Lung (tissue), 12 donors: ENCODE measurements around the gene DAB1. TPM values are rescaled to one million over a fixed set of nuclear protein-coding genes. Genes with fewer than 3 reads are reported as not detected.

Source experiments
- ATAC-seq: fragments of 200-7000 bp; cut with Tn5 transposase; one replicate; pipeline ENCODE4 v1.9.1; 2020; ENCODE audit warnings: moderate number of reproducible peaks; ENCODE audit not compliant: insufficient read depth, low FRiP score
- DNase-seq, 3 donors: peaks; one replicate each; pipeline ENCODE4 v3.0.0-alpha.2; 2013 to 2017
- H3K27ac ChIP-seq, 2 donors: one replicate each; pipeline ENCODE4 v1.5.1; 2013; ENCODE audit warnings: mild to moderate bottlenecking in 2 of 2, moderate library complexity in 2 of 2, control low read depth in 1 of 2, inconsistent platforms in 1 of 2, low read depth in 1 of 2, low read length in 1 of 2
- H3K27me3 ChIP-seq, 3 donors: one replicate each; pipeline ENCODE4 v1.5.1; 2013; ENCODE audit warnings: low read length in 2 of 3; ENCODE audit not compliant: control insufficient read depth in 3 of 3, insufficient read depth in 3 of 3
- H3K36me3 ChIP-seq, 4 donors: one replicate each; pipeline ENCODE4 v1.5.1; 2013; ENCODE audit warnings: low read length in 4 of 4, mild to moderate bottlenecking in 1 of 4, moderate library complexity in 1 of 4; ENCODE audit not compliant: control insufficient read depth in 4 of 4, insufficient read depth in 4 of 4
- H3K4me1 ChIP-seq, 5 donors: one replicate each; pipeline ENCODE4 v1.5.1; 2013; ENCODE audit warnings: low read length in 5 of 5, mild to moderate bottlenecking in 2 of 5, moderate library complexity in 1 of 5; ENCODE audit not compliant: control insufficient read depth in 5 of 5, insufficient read depth in 5 of 5
- H3K4me3 ChIP-seq: one replicate; pipeline ENCODE4 v1.5.1; 2013; ENCODE audit warnings: mild to moderate bottlenecking, control low read depth, moderate library complexity
- H3K9ac ChIP-seq, 2 donors: one replicate each; pipeline ENCODE4 v1.5.1; 2013; ENCODE audit warnings: low read length in 2 of 2, control low read depth in 1 of 2; ENCODE audit not compliant: insufficient read depth in 1 of 2
- H3K9me3 ChIP-seq, 4 donors: one replicate each; pipeline ENCODE4 v1.5.1; 2013; ENCODE audit warnings: low read length in 3 of 4, mild to moderate bottlenecking in 1 of 4, moderate library complexity in 1 of 4; ENCODE audit not compliant: control insufficient read depth in 4 of 4, insufficient read depth in 3 of 4
- CTCF ChIP-seq: IDR thresholded peaks from 2 replicates; pipeline ENCODE4 v1.5.1; 2012; ENCODE audit warnings: mild to moderate bottlenecking; ENCODE audit errors: control extremely low read depth, extremely low read depth
- WGBS, 2 donors: extraction: QIAGEN DNeasy Blood & Tissue Kit; methylation state at CpG; one replicate each; pipeline ENCODE4 v1.1.7; 2013; 5-methylcytosine and 5-hydroxymethylcytosine counted together
- polyA plus RNA-seq, 2 donors: library from polyadenylated mRNA; stranded (reverse); fragments of 200-250 nt; gene quantifications; one replicate each; pipeline ENCODE4 v1.2.1, GENCODE V29; 2013
- total RNA-seq, 2 donors: library from RNA; depleted of rRNA in 1 of 2; stranded (reverse); fragments of >200 nt in 1 of 2; gene quantifications; one replicate each; pipeline ENCODE4 v1.2.1, GENCODE V29; 2014 to 2021
- donor health status: control.
- donor health status: control.
- donor health status: Bipolar disorder and iron deficiency.
- donor health status: healthy.
- donor health status: DM: yes; HTN: yes; CAD: no.

DAB1 gene
- total and polyA plus RNA-seq, 4 donors = 0.06 to 0.77 (median 0.10) TPM

DNA sequence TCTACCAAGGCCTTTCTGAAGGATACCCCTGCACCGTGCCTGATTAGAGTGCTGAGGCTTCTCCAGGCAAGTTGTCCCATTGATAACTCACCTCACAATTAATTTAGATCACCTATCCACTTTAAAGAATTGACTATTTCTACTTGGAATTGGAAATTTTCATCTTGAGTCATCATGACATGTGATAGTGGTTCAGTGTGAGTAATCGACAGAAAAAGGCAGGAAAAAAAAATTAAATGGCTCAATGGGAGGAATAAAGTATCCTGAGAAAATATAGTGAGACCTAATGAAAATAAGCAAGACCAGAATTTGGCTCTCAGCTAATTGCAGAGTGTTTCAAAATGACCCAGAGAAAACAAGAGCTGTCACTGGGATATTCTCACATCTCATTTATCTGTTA, 235.7 kb downstream of the DAB1 start:
- Histone ChIP-seq H3K9me3 (no peaks in the 10 kb centered on the region), H3K4me3 (no peak overlapping the region), H3K4me1 (no peaks in the 10 kb centered on the region), H3K27me3 (peaks cover 0 to 2% (median 0%) of the 10 kb centered on the region in 3 donors), H3K9ac (no peak overlapping the region), H3K27ac (no peak overlapping the region), H3K36me3 (no peaks in the 10 kb centered on the region)
- ATAC-seq (no peak), DNase-seq (no peak)
- WGBS, 2 donors = 76 to 80% methylated on average over 2 of the region's 2 CpGs
- TF ChIP-seq CTCF = no peak

DNA sequence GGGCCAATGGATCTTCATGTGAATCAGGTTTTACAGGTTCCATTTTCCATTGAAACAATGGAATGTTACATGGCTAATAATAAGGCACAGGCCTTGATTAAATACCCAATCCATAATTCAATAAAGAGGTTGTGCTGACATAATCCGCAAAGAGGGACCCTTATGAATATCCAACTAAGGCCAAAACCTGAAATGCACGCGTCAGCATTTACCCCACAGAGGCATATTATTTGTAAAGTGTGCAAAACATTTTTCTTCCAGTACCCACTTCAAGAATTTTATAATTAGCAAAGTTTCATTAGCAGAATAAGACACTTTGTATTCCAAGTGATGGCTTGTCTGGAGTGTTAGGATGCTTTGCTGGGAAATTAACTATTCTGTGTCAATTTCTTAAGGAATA, 237.4 kb downstream of the DAB1 start:
- Histone ChIP-seq H3K27me3 (peaks cover 0 to 2% (median 0%) of the 10 kb centered on the region in 3 donors), H3K4me3 (no peak overlapping the region), H3K27ac (no peak overlapping the region), H3K4me1 (no peaks in the 10 kb centered on the region), H3K9ac (no peak overlapping the region), H3K9me3 (no peaks in the 10 kb centered on the region), H3K36me3 (no peaks in the 10 kb centered on the region)
- no peak for ATAC-seq
- TF ChIP-seq CTCF = no peak
- DNase-seq = no peak
- WGBS, 2 donors = 87 to 95% methylated on average over 3 of the region's 3 CpGs

- H3K27me3 ChIP-seq = no peaks in the 10 kb centered on the region
- no peak overlapping the region for H3K4me3 ChIP-seq
- no peak for TF ChIP-seq CTCF
- H3K27ac ChIP-seq = no peak overlapping the region
- WGBS, 2 donors = 89 to 92% methylated on average over 4 of the region's 4 CpGs
- no peaks in the 10 kb centered on the region for H3K36me3 ChIP-seq
- ATAC-seq (no peak), DNase-seq (no peak)
- no peaks in the 10 kb centered on the region for H3K4me1 ChIP-seq
- H3K9me3 ChIP-seq = no peaks in the 10 kb centered on the region
- H3K9ac ChIP-seq = no peak overlapping the region
Observed at GRCh38 chr1:57179001-57179400, 244.9 kb downstream of the DAB1 start.

DNA sequence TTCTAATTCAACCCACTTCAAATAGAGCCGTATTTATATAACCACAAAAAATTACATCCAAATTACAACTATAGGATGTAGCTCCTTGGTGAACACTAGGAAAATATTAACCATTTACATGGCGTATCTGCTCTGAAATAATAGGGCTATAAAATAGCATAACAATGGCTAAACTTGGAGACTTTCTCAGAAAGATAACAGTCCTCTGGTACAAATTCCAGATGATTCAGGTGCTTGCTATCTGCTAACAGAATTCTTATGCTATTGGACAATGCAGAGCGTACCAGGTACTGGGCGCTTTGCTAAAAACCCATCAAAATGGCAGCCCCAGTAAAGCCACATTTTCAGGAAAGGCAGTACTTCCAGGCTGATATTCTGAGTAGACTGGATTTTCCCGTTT, 248.4 kb downstream of the DAB1 start:
- WGBS, 2 donors = 74 to 81% methylated on average over 5 of the region's 5 CpGs
- DNase-seq = no peak
- H3K4me3 ChIP-seq = no peak overlapping the region
- peaks cover 0 to 3% (median 0%) of the 10 kb centered on the region in 5 donors for H3K4me1 ChIP-seq
- no peak overlapping the region for H3K27ac ChIP-seq
- H3K9me3 ChIP-seq = no peaks in the 10 kb centered on the region
- H3K36me3 ChIP-seq = no peaks in the 10 kb centered on the region
- H3K9ac ChIP-seq = no peak overlapping the region
- H3K27me3 ChIP-seq = no peaks in the 10 kb centered on the region
- TF ChIP-seq CTCF = no peak
- no peak for ATAC-seq
